ENCODE results near the gene PTGR2. TPM values are rescaled to one million over a fixed set of nuclear protein-coding genes. Genes with fewer than 3 reads are reported as not detected.
"Not testable (repeated sequence)": the region's sequence is repeated elsewhere in the genome, so short reads cannot be mapped to it uniquely, and the experiment has no call there.

PTGR2 gene
- 8.6 TPM for total RNA-seq

- peak; percentile 96 for ATAC-seq
Observed at GRCh38 chr14:73851567-73852382, at the start of gene PTGR2. TSS of gene PTGR2 (plus strand) at chr14:73851831. CDS start at chr14:73858863, 7,032 bp downstream.

GRCh38 chr14:73802431-73803188 lies 49.0 kb upstream of the PTGR2 start:
- peak; percentile 88 for ATAC-seq

GRCh38 chr14:73804636-73805035 lies 47.0 kb upstream of the PTGR2 start:
- no peak for ATAC-seq

- ATAC-seq, result no peak
Observed at GRCh38 chr14:73807457-73807856, 44.2 kb upstream of the PTGR2 start.

- ATAC-seq, result no peak
Observed at GRCh38 chr14:73809391-73809790, 42.2 kb upstream of the PTGR2 start.

GRCh38 chr14:73810478-73811163 lies 41.0 kb upstream of the PTGR2 start:
- ATAC-seq, result no peak

- ATAC-seq, result no peak
Observed at GRCh38 chr14:73811164-73811503, 40.5 kb upstream of the PTGR2 start.

- no peak for ATAC-seq
Observed at GRCh38 chr14:73814153-73814552, 37.5 kb upstream of the PTGR2 start.

GRCh38 chr14:73815849-73816248 lies 35.8 kb upstream of the PTGR2 start:
- no peak for ATAC-seq

GRCh38 chr14:73816393-73816816 lies 35.2 kb upstream of the PTGR2 start:
- ATAC-seq, result no peak

GRCh38 chr14:73817020-73817655 lies 34.5 kb upstream of the PTGR2 start:
- ATAC-seq, result no peak

- no peak for ATAC-seq
Observed at GRCh38 chr14:73818821-73819220, 32.8 kb upstream of the PTGR2 start.

GRCh38 chr14:73820631-73821030 lies 31.0 kb upstream of the PTGR2 start:
- ATAC-seq, result no peak

GRCh38 chr14:73823339-73823885 lies 28.2 kb upstream of the PTGR2 start:
- ATAC-seq, result no peak

- ATAC-seq, result peak; percentile 40
Observed at GRCh38 chr14:73824127-73824526, 27.5 kb upstream of the PTGR2 start.

GRCh38 chr14:73824536-73824935 lies 27.1 kb upstream of the PTGR2 start:
- ATAC-seq, result no peak

GRCh38 chr14:73825551-73826188 lies 26.0 kb upstream of the PTGR2 start:
- peak; percentile 95 for ATAC-seq

- not testable (repeated sequence) for ATAC-seq
Observed at GRCh38 chr14:73827190-73827589, 24.4 kb upstream of the PTGR2 start.

GRCh38 chr14:73829071-73829470 lies 22.6 kb upstream of the PTGR2 start:
- ATAC-seq, result no peak

- peak; percentile 52 for ATAC-seq
Observed at GRCh38 chr14:73829526-73830431, 21.9 kb upstream of the PTGR2 start.

GRCh38 chr14:73833034-73833433 lies 18.6 kb upstream of the PTGR2 start:
- no peak for ATAC-seq
